ENCODE data around the gene EFCAB7.
"Not testable (repeated sequence)": the region's sequence is repeated elsewhere in the genome, so short reads cannot be mapped to it uniquely, and the experiment has no call there.

EFCAB7 gene

DNA sequence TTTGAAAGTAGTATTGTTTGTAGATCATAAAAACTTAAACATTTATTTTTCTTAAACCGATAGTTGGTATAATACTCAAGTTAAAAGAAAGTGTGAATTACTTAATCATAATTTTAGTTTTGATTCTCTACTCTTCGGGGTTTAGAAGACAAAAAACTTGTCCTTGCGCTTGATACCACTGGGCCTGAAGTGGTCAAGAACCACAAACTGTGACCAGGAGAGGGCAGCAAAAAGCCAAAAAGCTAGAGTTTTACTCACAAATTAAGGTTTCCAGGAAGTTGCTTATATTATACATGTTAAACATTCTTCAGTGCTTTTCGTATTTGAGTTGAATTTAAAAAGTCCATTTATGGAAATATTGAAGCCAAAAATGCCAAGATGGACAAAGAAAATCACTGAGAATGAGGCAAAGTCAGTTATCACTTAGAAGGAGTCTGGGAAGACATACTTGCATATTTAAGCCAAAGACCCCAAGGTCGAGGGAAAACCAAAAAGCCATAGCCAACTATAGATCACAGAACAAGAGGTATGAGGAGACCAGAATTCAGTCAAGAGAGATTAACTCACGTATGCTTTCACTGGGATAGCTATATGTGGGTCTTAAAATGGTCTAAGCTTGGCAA is 34.2 kb downstream of the EFCAB7 start:
- no peak for DNase-seq

DNA sequence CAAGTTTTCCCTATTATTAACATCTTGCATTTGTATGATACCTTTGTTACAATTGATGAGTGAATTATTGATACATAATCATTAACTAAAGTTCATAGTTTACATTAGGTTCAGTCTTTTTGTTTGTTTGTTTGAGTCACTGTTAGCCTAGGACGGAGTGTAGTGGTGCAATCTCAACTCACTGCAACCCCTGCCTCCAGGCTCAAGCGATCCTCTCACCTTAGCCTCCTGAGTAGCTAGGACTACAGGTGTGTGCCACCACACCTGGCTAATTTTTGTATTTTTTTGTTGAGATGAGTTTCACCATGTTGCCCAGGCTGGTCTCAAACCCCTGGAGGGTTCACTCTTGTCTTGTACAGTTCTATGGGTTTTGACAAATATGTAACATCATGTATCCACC is 36.0 kb downstream of the EFCAB7 start:
- no peak for DNase-seq

DNA sequence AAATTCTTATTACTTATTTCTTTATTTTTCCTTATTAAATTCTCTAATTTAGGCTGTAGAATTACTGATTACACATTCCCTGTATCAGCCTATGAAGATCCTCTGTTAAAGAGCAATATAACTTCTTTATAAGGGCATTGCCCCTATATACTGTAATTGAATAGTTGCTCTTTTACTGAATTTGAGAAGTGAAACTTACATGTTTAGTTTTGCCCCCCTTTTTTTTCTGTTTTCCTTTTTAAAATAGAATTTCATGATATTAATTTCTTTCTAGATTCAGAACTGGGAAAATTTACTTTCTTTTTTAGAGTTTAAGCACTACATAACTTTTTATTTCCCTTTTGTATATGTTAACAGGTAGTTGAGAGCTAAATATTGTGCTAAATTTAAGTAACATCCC is 40.4 kb downstream of the EFCAB7 start:
- DNase-seq: no peak

DNA sequence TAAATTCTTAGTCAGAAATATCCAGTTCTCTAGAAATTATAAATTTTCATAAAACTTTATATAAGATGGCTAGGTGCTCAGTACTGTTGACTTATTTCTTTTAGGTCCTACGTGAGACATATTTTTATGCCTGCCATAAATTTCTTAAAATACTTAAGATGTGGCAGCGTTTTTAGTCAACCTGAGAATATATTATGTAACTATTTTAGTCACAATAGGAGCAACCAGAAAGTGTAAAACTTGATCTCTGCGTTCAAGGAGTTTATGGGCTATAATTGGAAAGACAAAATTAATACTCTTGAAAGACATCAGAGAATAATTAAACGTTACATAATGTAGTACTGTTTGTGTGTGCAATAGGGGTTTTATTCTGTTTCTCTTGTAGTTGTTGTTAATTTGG is 45.7 kb downstream of the EFCAB7 start:
- DNase-seq: no peak

DNA sequence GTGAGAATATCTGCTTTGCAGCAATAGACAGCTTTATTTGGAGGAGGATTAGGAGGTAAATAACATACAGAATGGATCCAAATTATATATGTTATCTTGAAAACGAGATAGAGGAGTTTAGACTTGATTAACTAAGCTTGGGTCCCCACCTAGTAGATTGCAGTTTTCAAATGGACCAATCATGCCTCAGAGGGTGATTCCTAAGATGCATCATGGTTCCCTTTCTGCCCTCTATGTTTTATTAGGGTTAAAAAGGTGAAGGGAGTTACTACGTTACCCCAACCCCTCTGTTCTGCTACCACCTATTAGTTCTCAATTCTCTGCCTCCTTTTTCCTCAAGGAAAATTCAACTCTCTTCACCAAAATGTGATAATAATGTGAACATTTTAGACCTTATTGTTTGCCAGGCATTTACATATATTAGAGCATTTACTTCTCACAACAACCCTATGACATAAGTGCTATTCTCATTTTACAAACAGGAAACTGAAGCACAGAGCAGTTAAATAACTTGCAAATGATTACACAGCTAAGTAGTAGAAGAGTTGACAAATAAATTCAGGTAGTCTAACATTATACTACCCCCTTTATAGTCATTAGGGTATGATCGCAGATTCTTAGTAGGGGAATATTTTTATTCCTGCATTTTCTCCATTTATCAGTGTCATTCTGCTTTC is 46.5 kb downstream of the EFCAB7 start:
- DNase-seq: no peak

DNA sequence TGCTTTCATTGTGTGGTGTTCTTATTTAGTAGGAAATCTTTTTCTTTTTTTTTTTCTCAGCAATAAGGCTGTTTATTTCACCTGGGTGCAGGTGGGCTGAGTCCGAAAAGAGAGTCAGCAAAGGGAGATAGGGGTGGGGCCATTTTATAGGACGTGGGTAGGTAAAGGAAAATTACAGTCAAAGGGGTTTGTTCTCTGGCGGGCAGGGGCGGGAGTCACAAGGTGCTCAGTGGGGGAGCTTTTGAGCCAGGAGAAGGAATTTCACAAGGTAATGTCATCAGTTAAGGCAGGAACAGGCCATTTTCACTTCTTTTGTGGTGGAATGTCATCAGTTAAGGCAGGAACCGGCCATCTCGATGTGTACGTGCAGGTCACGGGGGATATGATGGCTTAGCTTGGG is 49.4 kb downstream of the EFCAB7 start:
- not testable (repeated sequence) for DNase-seq

DNA sequence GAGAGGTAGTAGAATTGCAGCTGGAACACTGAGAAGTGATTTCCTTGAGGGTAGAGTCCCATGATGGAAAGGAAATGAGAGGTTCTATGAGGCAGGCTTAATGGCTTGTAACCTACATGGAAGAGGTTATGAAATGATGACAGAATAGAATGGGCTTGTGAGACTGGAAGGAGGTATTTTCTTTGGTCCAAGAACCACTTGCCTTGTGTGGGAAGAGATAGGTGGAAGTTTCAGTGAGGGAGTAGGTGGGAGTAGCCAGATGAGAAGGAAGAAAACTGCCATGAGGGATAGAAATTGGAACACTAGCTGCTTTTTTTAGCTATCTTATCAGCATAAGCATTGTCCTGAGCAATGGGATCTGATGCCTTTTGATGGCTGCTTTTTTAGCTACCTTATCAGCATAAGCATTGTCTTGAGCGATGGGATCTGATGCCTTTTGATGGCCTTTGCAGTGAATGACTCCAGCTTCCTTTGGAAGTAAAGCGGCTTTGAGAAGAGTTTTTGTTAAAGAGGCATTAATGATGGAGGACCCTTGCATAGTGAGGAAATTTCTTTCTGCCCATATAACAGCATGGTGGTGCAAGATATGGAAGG is 51.0 kb downstream of the EFCAB7 start:
- DNase-seq: not testable (repeated sequence)

DNA sequence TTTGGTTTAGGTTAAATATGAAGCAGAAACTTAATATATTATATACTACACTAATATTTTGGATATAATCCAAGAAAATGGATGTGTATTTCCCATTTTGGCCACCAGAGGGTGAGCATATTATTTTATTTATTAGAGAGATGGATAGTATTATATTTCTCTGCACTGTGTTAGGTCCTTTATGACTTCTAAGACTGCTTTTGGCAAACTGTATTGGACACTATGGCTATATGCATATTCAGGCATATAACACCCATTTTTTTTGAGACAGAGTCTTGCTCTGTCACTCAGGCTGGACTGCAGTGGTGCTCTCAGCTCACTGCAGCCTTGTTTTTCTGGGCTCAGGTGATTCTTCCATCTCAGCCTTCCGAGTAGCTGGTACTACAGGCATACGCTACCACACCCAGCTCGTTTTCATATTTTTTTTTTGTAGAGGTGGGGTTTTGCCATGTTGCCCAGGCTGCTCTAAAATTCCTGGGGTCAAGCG is 52.1 kb downstream of the EFCAB7 start:
- DNase-seq: no peak

DNA sequence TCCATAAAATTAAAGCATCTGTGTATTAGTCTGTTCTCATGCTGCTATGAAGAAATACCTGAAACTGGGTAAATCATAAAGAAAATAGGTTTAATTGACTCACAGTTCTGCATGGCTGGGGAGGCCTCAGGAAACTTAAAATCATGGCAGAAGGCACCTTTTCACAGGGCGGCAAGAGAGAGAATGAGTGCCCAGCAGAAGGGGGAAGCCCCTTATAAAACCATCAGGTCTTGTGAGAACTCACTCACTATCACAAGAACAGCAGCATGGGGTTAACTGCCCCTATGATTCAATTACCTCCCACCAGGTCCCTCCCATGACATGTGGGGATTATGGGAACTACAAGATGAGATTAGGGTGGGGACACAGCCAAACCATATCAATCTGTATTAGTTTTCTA is 63.0 kb downstream of the EFCAB7 start:
- DNase-seq: not testable (repeated sequence)

DNA sequence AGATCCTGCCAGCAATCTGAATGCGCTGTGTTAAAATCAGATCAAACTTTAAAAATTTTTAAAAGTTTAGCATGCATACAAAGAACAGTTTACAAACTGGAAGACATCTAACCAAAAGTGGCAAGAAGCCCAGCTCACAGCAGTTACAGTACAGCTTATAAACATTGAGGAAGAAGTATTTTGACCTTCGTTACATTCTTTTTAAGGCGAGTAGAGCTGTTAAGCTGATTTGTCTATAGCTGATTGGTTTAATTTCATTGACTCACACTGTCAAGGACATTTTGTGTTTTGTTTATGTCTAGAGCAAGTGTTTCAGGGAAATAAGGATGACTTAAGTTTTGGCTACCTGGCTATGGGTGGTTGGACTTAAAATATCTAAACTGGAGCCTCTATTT is 66.8 kb downstream of the EFCAB7 start:
- no peak for DNase-seq

DNA sequence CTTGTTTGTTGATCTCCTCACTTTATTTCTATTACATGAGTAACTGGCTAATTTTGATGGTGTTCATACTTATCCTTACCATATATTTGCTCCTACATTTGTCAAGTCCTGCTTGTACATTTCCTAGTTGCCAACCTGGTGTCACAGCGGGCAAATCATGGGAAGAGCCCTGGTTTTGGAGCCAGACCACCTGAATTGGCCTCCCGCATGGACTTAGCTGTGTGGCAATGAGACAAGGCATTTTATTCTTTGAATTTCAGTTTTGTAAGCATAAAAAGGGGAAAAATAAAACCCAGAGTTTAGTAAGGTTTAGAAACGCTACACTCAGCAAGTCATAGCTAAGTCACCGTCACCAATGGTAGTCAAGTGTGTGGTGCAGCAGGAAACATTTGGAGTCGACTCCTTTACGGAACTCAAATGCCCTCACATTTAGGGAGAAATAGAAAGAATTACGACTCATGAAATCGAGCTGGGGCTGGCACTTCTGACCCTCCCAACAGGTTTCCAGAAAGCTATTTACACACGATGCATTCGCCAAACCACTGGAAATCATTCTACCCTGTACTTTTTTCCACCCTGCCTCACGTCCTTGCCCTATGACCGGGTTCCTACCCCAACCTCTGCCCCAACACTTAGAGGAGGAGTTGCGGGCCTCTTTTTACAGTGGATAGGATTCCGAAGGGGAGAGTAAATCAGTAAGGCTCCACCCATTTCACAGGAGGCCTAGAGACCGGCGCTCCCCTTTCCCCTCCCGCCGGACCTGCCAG is 69.4 kb downstream of the EFCAB7 start:
- DNase-seq: no peak

DNA sequence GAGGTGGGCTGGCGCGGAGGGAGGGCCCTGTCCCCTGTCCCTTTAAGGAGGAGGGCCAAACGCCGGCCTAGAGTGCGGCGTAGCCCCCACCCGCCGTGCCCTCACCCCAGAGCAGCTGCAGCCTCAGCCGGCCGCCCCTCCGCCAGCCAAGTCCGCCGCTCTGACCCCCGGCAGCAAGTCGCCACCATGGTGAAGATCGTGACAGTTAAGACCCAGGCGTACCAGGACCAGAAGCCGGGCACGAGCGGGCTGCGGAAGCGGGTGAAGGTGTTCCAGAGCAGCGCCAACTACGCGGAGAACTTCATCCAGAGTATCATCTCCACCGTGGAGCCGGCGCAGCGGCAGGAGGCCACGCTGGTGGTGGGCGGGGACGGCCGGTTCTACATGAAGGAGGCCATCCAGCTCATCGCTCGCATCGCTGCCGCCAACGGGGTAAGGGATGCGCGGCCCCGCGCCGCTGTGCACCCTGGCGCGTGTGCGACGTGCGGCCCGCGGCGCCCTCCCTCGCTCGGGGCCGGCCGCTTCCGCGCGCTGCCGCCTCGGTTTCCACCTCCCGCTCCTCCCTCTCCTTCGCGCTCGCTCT is 70.1 kb downstream of the EFCAB7 start, which contains the start of gene PGM1:
Gene PGM1, plus strand, starts transcription at position 109 of the 583 bp plus-strand sequence. Its CDS starts 78 bp downstream, at position 187.
- no peak for DNase-seq

DNA sequence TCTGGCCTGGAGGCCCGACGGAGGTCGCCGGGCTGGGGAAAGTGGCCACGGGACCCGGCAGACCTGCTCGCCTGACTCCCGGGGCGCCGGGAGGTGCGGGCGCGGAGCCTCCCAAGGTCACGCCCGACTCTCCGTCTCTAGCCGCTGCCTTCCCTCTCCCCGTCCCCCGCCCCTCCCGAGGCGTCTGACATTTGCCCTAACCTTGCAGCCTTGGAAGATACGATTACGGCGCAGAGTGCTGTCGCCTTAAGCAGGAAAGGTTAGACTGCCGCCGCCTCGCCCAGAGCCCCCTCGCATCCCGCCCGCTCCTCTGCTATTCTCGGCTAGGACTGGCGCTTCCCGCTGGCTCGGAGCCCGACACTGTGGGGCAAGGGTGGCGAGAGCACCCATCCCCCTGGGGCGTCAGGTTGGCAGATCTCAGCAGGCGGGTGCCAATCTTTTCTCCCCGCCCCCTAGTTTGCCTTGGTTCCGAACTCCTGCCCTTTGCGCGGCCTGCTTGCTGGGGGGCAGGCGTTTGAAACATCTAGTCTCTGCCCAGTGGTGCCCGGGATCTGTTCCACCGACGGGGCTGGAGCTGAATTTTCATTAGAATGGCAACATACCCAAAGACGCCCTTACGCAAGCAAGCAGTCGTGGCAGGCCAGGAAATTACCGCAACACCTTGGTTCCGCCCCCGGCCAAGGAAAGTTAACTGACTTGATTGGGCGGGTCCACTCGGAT is 70.7 kb downstream of the EFCAB7 start:
- no peak for DNase-seq

DNA sequence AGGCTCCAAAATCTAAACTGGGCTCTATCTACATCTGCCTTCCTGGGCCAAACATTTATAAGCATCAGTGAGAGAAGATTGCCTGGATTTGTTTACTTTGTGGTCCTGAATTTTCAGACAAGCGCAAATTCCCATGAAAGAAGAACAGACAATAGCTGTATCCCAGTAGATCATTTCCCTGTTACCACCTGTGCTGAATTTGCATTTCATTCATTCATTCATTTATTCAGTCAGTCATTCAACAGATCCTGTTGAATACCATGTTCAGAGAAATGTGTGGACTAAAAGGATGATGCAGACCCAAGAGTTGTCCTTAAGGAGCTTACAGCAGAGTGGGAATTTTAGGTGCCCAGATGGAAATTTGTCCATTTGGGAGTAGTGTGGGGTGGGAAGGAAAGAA is 72.1 kb downstream of the EFCAB7 start:
- DNase-seq: no peak

DNA sequence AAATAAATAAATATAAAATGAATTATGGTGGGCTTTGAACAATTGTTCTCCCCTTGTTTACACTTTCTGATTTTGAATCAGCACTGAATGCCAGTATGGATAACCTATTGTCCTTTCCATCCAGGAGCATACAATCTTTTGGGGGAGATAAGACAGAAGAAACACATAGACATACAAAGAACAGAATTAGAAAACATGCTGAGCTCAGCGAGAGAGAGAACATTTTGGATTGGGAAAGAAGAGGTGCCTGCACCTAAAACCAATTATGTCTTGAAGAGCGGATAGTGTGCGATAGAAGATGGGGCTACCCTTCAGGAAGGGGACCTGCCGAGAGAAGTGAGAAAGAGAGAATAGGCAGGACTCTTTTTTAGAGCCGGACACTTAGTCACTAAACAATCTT is 76.5 kb downstream of the EFCAB7 start:
- DNase-seq: no peak

DNA sequence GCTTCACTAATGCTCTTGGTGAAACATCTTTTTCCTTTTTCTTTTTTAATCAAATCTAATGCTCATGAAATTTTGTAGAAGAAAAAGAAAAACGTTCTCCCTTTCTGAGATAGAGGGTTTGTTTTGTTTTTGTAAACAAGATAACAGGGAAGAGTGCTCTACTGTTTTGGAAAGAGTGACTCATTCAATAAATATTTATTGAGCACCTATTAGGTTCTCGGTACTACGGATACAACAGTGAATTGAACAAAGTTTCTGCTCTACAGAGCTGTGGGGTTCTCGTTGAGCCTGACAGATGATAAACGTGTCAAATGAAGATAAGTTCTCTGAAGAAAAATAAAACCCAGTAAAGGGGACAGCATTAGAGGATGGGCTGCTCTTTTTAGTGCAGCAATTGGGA is 76.9 kb downstream of the EFCAB7 start:
- DNase-seq: no peak

DNA sequence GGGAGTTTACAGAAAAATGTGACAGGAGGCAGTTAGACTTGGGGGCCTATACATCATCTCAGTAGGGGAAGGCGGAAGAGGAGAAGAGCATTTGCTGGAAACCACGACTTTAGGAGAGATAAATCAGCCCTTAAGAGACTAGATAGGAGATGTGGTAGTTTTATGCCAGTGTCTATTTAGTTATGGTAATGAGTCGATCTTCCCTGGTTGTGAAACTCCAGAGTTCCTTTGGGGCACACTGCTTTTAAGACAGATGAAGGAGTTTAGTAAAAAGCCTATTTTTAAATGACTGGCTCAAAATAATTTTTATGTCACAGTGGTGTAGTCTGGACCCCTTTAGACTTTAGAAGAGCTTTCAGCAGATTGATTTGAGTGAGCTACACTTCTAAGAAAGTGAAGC is 77.7 kb downstream of the EFCAB7 start:
- DNase-seq: no peak

DNA sequence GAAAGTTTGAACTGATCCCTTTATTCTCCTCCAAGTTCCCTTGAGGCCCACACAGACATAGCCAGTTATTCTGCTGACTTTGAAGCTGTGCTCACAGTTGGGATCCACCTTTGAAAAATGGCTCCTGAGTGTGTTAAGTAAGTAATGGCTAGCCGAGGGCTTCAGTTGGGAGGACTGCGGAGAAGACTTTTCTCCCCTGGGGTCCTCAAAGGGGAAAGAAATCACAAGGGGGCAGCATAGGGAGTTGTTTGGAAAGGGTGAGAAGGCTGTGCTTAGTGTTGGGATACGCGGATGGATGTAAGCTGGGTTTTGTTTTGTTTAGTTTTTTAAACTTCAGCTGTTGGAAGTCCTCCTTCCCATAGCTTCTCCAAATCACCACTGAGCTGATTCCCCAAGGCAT is 78.1 kb downstream of the EFCAB7 start:
- no peak for DNase-seq

DNA sequence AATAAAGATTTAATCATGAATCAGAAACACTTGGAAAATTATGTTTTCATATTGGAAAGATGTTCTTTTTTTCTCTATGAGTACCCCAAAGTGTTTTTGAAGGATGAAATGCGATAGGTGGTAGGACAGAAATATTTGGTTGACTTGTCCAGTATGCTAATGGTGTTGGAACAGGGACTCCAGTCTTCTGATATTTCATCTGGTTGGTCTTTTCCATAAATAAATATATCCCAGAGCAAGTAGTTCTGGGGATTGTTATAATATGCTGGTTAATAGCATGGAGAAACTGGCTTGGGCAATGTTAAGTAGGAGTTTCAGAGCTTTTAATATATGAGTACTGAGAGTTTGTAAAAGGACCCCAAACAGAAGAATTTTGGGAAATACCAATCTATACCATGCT is 78.6 kb downstream of the EFCAB7 start:
- DNase-seq: no peak

DNA sequence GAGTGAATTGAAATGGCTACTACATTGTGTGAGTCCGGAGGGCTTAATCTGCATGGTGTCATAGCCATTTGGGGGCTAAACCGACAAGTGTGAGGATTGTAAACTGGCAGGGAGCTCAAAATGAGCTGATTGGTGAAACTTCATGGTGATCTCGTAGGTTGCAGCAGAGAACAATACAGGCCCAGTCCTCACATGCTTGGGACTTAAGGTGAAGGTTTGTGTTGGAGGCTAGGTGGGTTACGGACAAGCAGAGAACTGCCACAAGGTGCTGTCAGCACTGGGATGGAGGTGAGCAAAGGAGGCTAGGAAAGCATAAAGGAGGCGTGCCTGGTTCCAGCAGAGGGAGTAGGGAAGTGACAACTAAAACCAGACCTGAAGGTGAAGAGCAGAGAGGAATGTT is 79.3 kb downstream of the EFCAB7 start:
- no peak for DNase-seq

DNA sequence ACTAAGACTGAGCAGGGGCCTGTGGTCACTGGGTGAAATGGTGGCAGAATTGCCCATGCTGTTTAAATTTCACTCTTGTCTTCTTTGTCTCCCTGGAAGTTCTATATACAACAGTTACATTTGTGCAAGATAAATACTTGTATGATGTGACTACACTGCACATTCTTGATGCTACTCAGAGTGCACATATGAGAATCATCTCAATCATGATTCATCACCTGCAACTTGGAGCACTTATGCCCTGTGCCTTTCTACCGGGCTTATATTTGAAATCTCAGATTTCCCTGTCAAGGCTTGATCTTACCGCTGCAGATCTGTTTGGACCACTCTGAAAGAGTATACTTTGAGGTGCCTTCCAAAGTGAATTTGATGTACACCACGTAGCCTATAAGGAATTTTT is 80.5 kb downstream of the EFCAB7 start:
- DNase-seq: no peak

DNA sequence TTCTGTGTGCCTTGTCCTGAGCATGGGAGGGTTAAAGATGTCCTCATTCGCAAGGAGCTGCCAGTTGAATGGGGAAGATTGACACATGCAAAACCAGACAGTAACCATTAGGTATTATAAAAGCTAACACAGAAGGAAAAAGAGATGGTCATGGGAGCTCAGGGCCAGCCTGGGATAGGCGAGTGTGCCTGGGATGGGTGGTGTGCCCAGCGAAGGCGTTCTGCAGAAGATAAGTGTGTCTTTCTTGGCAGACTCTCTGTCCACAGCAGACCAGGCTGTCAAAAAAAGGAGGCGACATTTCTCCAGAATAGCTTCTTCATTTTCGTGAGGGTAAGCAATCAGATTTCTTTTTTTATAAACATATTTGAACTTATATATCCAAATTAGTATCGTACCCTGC is 84.0 kb downstream of the EFCAB7 start:
- no peak for DNase-seq

DNA sequence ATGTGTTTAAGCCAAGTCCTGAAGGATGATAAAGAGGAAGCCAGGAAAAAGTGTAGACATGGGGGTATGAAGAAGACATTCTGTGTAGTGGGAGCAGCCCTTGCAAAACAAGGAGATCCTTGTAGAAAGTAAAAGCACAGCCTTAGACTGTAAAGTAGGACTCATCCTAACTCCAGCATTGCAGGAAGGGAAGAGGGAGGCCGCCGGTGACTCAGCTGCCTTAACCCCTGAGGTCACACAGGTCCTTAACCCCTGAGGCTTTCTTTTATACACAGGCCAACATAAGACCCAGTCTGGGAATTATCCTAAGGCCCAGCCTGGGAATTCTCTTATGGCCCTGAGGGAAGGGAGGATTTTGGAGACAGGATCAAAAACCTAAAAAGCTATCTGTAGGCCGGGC is 87.9 kb downstream of the EFCAB7 start:
- DNase-seq: no peak

All from NCI-H187 treated with DMSO at 0.1 percent for 48 hours (cell line).